Ishikawa (cell line): ENCODE results near the gene CDC45.

Source experiments
- CEBPB ChIP-seq: IDR thresholded peaks from 2 replicates; pipeline ENCODE4 v1.6.1; 2012
- CREB1 ChIP-seq: IDR thresholded peaks from 2 replicates; pipeline ENCODE4 v1.6.1; 2012; ENCODE audit warnings: low read depth
- EGR1 ChIP-seq: IDR thresholded peaks from 2 replicates; pipeline ENCODE4 v1.6.1; 2012
- EP300 ChIP-seq: IDR thresholded peaks from 2 replicates; pipeline ENCODE4 v1.6.1; 2012; ENCODE audit warnings: borderline replicate concordance
- FOXM1 ChIP-seq: IDR thresholded peaks from 2 replicates; pipeline ENCODE4 v1.6.1; 2012; ENCODE audit warnings: low read depth, borderline replicate concordance
- NFIC ChIP-seq: IDR thresholded peaks from 2 replicates; pipeline ENCODE4 v1.6.1; 2012
- RAD21 ChIP-seq: IDR thresholded peaks from 2 replicates; pipeline ENCODE4 v1.6.1; 2012; ENCODE audit warnings: low read depth
- TAF1 ChIP-seq: IDR thresholded peaks from 2 replicates; pipeline ENCODE4 v1.6.1; 2012; ENCODE audit warnings: low read depth, mild to moderate bottlenecking
- TCF12 ChIP-seq: IDR thresholded peaks from 2 replicates; pipeline ENCODE4 v1.6.1; 2012; ENCODE audit warnings: low read depth
- TEAD4 ChIP-seq: IDR thresholded peaks from 2 replicates; pipeline ENCODE4 v1.6.1; 2012
- YY1 ChIP-seq: IDR thresholded peaks from 2 replicates; pipeline ENCODE4 v1.6.1; 2012; ENCODE audit warnings: low read depth
- ZBTB7A ChIP-seq: IDR thresholded peaks from 2 replicates; pipeline ENCODE4 v1.6.1; 2012; ENCODE audit warnings: low read depth
- TF ChIP-seq, protein P1 (sequence below): IDR thresholded peaks from 2 replicates; pipeline ENCODE4 v1.6.1; 2012
- TF ChIP-seq, protein P2 (sequence below): IDR thresholded peaks from 2 replicates; pipeline ENCODE4 v1.6.1; 2012; ENCODE audit warnings: low read depth, mild to moderate bottlenecking
- TF ChIP-seq, protein P3 (sequence below): IDR thresholded peaks from 2 replicates; pipeline ENCODE4 v1.6.1; 2012

Gene CDC45

DNA sequence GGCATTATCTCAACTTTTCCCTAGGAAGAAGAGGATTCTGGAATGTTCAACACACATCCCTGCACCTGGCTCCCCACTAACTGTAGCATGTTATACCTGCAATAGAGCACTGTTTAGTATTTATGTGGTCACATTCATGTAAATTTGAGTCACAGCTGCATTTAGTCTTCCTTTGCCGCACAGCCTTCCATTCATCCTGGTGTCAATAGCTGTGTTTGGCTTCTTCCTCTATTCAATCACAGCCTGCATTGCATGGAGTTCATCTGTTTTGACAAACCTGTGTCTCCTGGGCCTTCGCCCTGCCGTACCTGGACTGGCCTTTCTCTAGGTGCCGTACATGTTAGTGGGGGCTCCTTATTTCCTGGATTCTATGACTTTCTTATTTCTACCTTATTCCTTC is 28.1 kb upstream of the CDC45 start:
- TF ChIP-seq CREB1 (no peak), TCF12 (no peak), ZBTB7A (no peak), YY1 (no peak), RAD21 (no peak), TAF1 (no peak), EP300 (no peak), CEBPB (no peak), FOXM1 (no peak), EGR1 (no peak)
- TF ChIP-seq, protein P1, sequence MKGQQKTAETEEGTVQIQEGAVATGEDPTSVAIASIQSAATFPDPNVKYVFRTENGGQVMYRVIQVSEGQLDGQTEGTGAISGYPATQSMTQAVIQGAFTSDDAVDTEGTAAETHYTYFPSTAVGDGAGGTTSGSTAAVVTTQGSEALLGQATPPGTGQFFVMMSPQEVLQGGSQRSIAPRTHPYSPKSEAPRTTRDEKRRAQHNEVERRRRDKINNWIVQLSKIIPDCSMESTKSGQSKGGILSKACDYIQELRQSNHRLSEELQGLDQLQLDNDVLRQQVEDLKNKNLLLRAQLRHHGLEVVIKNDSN: no peak
- TF ChIP-seq, protein P2, sequence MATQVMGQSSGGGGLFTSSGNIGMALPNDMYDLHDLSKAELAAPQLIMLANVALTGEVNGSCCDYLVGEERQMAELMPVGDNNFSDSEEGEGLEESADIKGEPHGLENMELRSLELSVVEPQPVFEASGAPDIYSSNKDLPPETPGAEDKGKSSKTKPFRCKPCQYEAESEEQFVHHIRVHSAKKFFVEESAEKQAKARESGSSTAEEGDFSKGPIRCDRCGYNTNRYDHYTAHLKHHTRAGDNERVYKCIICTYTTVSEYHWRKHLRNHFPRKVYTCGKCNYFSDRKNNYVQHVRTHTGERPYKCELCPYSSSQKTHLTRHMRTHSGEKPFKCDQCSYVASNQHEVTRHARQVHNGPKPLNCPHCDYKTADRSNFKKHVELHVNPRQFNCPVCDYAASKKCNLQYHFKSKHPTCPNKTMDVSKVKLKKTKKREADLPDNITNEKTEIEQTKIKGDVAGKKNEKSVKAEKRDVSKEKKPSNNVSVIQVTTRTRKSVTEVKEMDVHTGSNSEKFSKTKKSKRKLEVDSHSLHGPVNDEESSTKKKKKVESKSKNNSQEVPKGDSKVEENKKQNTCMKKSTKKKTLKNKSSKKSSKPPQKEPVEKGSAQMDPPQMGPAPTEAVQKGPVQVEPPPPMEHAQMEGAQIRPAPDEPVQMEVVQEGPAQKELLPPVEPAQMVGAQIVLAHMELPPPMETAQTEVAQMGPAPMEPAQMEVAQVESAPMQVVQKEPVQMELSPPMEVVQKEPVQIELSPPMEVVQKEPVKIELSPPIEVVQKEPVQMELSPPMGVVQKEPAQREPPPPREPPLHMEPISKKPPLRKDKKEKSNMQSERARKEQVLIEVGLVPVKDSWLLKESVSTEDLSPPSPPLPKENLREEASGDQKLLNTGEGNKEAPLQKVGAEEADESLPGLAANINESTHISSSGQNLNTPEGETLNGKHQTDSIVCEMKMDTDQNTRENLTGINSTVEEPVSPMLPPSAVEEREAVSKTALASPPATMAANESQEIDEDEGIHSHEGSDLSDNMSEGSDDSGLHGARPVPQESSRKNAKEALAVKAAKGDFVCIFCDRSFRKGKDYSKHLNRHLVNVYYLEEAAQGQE: no peak

DNA sequence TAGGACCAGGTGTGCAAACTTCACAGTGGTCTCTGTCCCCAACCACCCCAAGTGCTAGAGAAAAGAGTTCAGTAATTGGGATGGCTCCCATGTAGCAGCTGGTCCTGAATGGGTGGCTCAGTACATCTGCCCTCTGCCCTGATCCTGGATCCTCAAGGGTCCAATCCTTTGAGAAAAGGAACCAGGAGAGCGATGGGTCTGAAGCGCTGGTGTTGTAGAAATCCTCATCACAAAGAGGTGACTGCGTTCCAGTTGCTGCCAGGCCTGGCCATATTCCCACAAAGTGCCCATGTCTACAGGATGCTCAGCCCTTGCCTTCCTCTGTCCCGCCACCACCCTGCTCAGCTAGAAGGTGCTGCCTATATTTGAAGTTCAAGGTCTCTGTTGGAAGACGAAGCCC is 26.0 kb upstream of the CDC45 start:
- TF ChIP-seq YY1 (no peak), ZBTB7A (no peak), CREB1 (no peak), TAF1 (no peak), TEAD4 (no peak), NFIC (no peak), EP300 (no peak), CEBPB (no peak), FOXM1 (no peak), TCF12 (no peak), EGR1 (no peak), RAD21 (no peak)
- TF ChIP-seq, protein P3, sequence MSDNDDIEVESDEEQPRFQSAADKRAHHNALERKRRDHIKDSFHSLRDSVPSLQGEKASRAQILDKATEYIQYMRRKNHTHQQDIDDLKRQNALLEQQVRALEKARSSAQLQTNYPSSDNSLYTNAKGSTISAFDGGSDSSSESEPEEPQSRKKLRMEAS: no peak
- TF ChIP-seq, protein P1: no peak
- TF ChIP-seq, protein P2: no peak

DNA sequence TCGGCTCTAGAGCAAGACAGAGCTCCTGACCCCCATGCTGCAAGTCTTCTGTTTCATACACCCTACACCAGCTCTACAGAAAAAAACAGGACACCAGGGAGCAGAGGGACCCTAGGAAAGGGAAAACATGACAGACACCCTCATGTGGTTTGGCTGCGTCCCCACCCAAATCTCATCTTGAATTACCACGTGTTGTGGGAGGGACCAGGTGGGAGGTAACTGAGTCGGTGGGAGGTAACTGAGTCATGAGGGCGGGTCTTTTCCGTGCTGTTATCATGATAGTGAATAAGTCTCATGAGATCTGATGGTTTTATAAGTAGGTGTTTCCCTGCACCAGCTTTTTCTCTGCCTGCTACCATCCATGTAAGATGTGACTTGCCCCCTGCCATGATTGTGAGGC is 25.6 kb upstream of the CDC45 start:
- TF ChIP-seq EP300 (no peak), TCF12 (no peak), YY1 (no peak), CEBPB (no peak), CREB1 (no peak), EGR1 (no peak)
- TF ChIP-seq, protein P2: no peak

DNA sequence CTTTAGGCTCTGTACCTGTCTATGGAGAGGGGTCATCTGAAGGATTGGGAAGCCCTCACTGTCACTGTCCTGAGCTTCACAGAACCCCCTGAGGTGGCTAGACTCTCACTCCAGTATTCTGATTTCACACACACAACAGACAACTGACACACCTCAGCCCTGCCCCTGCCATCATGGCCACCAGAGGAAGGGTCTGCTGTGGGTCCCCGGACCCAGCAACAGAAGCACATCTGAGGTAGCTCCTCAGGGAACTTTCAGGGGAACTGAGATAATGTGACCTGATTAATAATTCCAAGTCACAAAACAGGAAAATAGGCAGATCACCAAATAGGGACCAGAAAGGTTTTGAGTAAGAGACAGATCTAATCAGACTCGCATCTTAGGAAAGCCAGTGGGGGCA is 24.7 kb upstream of the CDC45 start:
- no peak for TF ChIP-seq YY1

DNA sequence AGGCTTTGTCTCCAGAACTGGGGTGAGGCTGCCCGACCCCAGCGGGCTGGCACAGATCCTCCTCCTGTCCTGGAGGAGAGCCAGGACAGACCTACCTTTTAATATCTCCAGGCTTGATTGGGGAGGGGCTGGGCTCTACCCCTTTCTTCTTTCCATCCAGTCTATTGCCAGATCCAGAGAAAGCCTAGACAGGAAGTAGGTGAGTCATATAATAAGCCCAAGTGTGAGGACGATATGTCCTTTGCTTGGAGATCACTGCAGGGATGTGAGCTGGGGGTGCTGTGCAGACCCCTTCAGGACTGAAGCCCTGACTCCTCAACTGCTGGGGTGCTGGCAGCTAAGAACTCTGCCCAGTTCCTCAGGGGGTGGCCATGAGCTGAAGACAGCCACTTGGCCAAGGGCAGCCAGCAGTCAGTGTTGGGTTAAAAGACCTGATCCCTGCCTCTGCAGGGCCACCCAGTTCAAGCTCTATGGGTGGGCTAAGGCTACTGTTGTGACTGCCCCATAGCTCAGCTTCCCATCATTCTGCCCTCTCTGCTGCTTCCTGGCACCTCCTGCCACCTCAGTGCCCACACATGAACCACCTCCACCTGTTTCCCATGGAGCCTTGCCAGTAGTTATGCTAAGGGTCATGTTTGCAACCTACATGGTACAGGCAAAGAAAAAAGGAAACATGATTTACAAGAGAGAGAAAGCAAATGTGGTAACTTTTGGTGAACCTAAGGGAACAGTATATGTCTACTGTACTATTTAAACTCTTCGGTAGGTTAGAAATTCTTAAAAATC is 23.9 kb upstream of the CDC45 start:
- no peak for TF ChIP-seq TAF1
- TF ChIP-seq NFIC: no peak
- TF ChIP-seq RAD21: no peak
- TF ChIP-seq, protein P1: no peak
- no peak for TF ChIP-seq CEBPB
- no peak for TF ChIP-seq CREB1
- TF ChIP-seq TEAD4: no peak
- no peak for TF ChIP-seq EGR1
- TF ChIP-seq, protein P3: no peak
- no peak for TF ChIP-seq TCF12
- TF ChIP-seq, protein P2: no peak
- no peak for TF ChIP-seq YY1
- no peak for TF ChIP-seq FOXM1
- no peak for TF ChIP-seq ZBTB7A
